Stimulated activated CD4-positive, alpha-beta T cell treated with anti-CD3 and anti-CD28 coated beads, TNF-alpha, amount 100 ng/mL, for 1 hour (primary cell): Measurements from ENCODE around the gene IRX4.

ENCODE experiments used
- DNase-seq, 3 donors: peaks; one replicate each; pipeline ENCODE4 v3.0.0-alpha.2; 2020; ENCODE audit warnings: low read depth in 3 of 3, low spot score in 1 of 3

Gene IRX4

GRCh38 chr5:1840741-1841521, 41.8 kb downstream of the IRX4 start:
- no peak for DNase-seq

DNA sequence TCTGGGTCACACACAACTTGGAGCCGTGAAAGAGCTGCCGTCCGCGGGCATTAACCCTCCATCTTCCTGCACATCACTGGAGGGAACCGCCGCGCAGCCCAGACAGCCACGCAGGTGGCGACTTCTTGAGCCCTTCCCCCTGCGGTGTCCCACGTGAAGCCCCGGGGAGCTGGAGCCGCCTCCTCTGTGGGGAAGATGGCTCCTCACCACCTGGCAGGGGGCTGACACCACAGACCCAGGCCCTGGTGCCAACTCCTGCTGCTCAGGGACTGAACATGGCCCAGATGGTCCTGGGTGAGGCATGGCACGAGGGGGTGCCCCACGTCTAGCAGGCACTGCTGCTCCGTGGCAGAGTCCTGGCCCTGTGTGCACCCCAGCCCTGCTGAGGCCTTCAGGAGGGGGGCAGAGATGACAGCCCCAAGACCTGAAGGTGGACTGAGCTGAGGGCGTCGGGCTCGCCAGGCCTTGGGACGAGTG, 42.6 kb downstream of the IRX4 start:
- DNase-seq = no peak

GRCh38 chr5:1838013-1838412, 44.7 kb downstream of the IRX4 start:
- no peak for DNase-seq

- no peak for DNase-seq
Measured at GRCh38 chr5:1836891-1837880, 45.5 kb downstream of the IRX4 start.

DNA sequence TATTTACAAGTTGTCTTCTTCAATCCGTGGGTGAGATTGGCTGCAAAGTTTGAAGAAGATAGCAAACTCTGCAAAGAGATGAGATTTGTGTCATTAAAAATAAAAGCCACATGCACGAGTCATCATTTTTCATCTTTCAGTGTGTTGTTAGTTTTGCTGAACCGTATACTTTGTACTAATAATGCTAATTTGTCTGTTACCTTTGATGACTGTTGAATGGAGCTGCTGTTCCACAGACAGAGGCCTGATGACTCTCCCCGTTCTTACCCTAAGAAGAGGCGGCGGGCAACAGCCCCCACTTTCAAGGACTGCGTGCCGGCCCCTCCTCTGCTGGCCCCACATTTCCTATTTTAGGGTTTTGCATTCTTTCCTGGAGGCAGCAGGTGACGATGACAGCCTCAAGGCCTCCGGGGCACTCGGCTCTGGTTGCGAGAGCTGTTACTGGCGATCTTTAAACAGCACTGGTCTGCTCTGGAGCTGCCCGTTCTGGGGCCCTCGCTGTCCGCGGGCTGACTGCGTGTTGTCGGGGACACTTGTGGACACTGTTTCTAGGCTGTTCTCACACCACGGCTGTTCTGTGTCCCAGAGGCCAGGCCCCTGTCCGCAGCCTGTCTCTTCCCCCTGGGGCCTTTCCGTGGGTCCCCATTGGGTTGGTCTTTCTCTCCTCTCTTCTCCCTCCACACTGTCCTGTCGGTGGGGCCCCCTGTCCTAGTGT, 46.4 kb downstream of the IRX4 start:
- DNase-seq = no peak

- no peak for DNase-seq
Measured at GRCh38 chr5:1835431-1835830, 47.3 kb downstream of the IRX4 start.

DNA sequence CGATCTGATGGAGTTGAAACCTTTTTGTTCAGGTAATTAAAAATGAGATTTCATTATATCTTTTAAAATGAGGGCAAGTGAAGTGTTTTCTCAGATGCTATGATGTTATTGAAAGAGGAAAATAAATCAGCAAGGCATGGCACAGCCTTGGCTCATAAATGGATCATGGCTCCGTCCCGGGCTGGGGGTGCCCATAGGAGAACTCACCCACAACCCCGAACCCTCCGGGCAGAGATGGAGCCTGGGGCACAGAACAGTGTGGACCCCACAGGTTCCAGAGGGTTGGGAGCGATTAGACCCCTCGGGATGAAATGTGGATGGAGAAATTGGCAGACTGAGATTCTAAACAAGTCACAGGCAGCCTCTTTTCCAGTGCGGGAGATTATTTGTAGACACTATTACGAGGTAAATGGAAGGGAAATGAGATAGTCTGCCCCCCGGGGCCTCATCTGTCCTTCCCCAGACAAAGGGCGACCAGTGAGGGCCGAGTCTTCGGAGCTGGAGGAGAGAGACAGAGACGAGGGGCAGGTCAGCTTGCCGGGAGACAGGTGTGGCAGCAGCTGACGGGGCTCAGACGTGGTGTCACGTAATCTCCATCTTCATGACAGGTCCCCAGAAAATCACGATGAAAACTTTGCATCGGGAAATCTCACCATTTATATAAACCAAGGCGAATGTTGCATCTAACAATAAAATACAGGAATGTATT, 47.9 kb downstream of the IRX4 start:
- DNase-seq = no peak

GRCh38 chr5:1834022-1834551, 48.6 kb downstream of the IRX4 start:
- DNase-seq = no peak

DNA sequence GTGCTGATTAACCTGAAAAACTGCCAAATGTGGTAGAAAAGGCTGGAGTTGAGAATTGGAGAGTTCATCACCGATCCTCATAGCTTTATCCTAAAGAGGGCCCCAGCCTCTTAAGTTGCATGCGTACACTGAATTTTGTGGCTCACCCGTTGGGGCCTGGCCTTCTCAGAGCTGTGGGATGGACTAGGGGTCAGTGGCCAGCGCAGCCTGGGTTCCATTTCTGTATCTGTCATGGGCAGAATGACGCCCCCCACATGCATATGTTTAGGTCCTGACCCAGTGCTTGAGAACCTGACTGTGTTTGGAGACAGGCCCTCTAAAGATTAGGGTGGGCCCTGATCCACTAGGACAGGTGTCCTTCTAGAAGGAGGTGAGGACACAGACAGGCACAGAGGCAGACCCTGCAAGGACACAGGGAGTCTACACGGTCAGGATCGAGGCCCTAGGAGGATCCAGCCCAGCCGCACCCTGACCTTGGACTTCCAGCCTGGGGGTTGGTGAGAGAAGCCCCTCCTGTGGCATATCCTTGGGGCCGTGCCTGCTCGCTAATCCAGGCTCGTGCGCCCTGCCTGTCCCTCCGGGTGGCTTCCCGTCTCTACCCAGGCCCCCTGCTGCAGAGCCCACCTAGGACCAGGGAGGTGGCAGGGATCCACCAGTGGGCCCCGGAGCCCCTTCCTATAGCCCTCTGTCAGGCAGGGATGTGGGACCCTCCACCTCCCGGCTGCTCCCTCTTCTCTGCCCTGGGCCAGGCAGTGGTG, 49.3 kb downstream of the IRX4 start:
- DNase-seq = no peak

DNA sequence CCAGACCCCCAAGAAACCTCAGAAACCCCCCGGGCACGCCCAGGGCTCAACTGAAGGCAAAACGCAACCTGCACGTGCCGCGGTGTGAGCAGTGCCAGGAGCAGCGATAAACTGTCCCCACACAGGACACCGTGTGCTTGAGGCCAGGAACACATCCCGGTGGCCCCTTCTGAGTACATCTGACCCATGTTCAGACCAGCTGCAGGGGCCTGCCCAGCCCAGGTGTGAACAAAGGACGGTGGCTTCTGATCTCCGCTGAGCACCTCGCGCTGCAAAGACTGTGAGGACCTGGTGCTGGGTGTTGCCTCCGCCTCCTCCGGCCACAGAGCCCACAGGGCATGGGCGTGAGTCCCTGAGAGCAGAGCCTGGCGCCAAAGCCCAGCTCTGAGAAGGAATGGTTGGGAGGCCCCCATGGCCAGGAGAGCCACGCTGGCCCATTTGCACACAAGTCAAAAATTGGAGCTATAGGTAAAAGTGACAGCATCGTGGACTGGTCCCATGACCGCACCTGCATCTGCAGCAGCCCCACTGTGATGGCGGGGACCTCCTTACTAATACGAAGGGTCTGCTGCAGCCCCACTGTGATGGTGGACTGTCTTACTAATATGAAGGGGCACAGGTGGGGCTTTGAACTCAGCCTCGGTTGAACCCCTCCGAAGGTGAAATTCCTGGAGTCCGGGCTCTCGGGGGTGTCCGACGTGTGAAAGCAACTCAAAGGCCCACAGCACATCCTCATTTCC, 50.0 kb downstream of the IRX4 start:
- no peak for DNase-seq

DNA sequence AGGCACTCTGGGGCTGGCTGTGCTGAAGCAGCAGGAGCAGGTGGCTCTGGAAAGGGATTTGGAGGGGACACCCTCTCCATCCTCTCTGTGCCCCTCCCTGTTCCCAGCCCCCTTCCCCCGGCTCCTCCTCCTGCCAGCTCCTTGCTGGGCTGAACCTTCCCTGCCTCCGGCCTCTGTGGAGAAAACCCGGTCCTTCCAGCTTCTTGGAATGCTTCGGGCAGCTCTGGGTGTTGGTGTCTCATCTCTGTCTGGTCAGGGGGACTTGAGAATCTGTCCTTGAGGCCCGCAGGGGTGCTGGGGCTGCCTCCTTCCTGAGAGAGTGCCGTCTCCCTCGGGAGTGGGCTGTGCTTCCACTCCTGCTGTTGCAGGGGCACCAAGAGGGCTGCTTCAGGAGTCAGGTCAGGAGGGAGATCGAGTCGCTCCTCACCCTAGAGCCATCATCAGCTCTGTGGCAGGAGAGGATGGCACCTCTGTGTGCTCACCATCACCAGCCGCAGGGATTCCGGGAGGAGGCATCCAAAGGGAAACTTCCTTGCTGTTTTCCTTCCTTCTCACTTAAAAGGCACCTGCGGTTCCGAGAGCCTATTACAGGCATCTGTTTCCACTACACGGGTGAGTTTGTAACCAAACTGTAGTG, 50.9 kb downstream of the IRX4 start:
- no peak for DNase-seq

DNA sequence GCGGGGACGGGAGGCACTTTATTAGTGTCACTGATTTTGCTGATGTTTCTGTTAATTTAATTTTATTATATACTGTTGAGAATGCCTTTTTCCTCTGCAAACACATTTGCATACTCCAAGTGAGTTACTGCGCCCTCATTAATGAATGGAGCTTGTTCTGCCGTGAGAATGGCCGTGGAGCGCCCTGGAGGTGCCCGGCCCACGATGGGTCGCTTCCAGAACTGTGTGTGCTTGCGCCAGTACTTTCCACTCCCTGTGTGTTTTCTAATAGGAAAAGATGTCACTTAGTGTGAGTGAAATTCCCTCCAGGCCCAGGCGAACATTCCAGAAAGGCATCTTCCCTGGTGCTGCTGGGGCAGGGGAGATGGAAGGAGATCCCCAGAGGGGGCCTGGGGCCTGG, 51.5 kb downstream of the IRX4 start:
- no peak for DNase-seq

DNA sequence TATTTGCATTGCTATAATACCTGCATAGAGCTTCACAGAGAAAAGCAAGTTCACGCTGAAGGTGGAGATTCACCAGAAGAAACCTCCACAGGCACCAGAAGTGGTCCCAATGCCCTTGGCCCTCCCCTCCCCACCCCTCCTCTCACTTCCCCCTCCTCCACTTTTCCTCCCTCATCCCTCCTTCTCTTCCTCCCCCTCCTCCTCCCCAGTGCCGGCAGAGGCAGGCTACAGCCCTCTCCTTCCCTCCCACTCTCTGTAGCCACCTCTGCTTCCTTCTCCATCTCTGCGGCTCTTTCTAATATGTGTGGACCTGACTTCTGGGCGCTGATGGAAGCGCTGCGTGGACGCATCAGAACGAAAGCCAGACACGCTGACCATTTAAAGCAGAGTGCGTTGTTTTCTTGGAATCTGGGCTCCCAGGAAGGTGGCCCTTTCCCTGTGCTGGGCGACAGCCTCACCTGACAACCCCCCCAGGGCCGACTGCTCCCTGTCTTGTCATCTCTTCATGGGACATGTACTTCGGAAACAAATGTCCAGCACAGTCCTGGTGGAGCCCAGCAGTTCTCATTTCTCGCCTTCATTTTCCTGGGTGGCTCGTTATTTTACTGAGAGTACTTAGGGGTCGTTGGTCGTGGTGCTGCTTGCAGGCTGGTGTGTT, 52.0 kb downstream of the IRX4 start:
- no peak for DNase-seq

GRCh38 chr5:1827886-1828397, 54.8 kb downstream of the IRX4 start:
- DNase-seq = peak in 1 of 3 donors; percentile 5
